ENCODE measurements around the gene ZNF165. TPM values are rescaled to one million over a fixed set of nuclear protein-coding genes. Genes with fewer than 3 reads are reported as not detected.
"Not testable (repeated sequence)": the region's sequence is repeated elsewhere in the genome, so short reads cannot be mapped to it uniquely, and the experiment has no call there.

ZNF165 gene
- total and polyA plus RNA-seq, 5 donors = 0.28 to 0.83 (median 0.41) TPM

- ATAC-seq = no peak
- no peaks in the 10 kb centered on the region for H3K4me1 ChIP-seq (ENCODE audit: control insufficient read depth, insufficient read depth, low read length)
- no peak overlapping the region for H3K4me3 ChIP-seq (ENCODE audit: low read length)
- no peak for DNase-seq
- WGBS = 95% methylated on average over 5 of the region's 5 CpGs
- H3K27ac ChIP-seq (ENCODE audit: low read length) = no peak overlapping the region
- intact Hi-C loops (cut with DNase I) = no loop called here
- no peaks in the 10 kb centered on the region for H3K9me3 ChIP-seq (ENCODE audit: control insufficient read depth, low read length)
- no peaks in the 10 kb centered on the region for H3K27me3 ChIP-seq (ENCODE audit: control insufficient read depth, insufficient read depth)
Measured at GRCh38 chr6:28089054-28089453, 8.7 kb downstream of the ZNF165 start.

DNA sequence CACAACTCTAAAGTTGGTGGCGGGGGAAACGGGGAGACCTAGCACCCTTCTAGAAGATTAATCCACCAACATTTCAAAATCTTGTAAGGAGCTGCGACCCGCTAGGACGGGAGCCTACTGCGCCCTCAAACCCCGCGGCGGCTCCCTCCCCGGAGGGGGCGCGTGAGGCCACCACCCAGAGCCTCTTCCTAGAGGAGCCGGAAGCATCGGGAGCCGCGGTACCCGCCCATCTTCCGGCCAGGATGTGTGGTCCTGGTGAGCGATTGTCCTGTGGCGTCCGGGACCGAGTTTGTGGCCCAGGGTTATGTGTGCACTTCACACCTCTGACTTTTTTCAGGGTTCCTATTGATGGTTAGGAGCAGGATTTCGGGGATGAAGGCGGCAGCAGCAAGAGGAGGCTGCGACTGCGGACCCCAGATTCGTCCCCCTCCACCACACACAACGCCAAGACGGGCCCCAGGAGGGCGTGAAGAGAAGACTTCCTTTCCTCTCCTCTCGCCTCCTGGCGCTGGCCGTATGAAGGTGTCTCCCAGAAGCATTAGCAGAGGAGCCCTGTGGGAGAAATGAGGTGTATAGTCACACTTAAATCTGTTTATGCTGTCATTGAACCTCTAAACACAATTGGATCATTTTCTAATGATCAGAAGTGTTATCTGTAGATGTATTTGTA is 10.7 kb downstream of the ZNF165 start:
- H3K27me3 ChIP-seq (ENCODE audit: control insufficient read depth, insufficient read depth) = no peaks in the 10 kb centered on the region
- H3K4me3 ChIP-seq (ENCODE audit: low read length) = peak overlapping the region; percentile 34
- 10% methylated on average over 33 of the region's 33 CpGs for WGBS
- DNase-seq = peak; percentile 61 to 77 (median 70)
- intact Hi-C loops (cut with DNase I) = no loop called here
- H3K27ac ChIP-seq (ENCODE audit: low read length) = no peak overlapping the region
- ATAC-seq = peak; percentile 87 to 95
- H3K9me3 ChIP-seq (ENCODE audit: control insufficient read depth, low read length) = no peaks in the 10 kb centered on the region
- no peaks in the 10 kb centered on the region for H3K4me1 ChIP-seq (ENCODE audit: control insufficient read depth, insufficient read depth, low read length)

DNA sequence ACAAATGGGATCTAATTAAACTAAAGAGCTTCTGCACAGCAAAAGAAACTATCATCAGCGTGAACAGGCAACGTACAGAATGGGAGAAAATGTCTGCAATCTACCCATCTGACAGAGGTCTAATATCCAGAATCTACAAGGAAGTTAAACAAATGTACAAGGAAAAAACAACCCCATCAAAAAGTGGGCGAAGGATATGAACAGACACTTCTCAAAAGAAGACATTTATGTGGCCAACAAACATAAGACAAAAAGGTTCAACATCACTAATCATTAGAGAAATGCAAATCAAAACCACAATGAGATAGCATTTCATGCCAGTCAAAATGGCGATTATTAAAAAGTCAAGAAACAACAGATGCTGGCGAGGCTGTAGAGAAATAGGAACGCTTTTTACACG is 21.9 kb downstream of the ZNF165 start:
- DNase-seq; intact Hi-C loops (cut with DNase I); ATAC-seq; H3K27ac ChIP-seq (ENCODE audit: low read length); H3K4me1 ChIP-seq (ENCODE audit: control insufficient read depth, insufficient read depth, low read length); H3K27me3 ChIP-seq (ENCODE audit: control insufficient read depth, insufficient read depth); H3K4me3 ChIP-seq (ENCODE audit: low read length); H3K9me3 ChIP-seq (ENCODE audit: control insufficient read depth, low read length): not testable (repeated sequence)
- 79% methylated on average over 7 of the region's 7 CpGs for WGBS

- not testable (repeated sequence) for H3K27me3 ChIP-seq (ENCODE audit: control insufficient read depth, insufficient read depth); H3K9me3 ChIP-seq (ENCODE audit: control insufficient read depth, low read length); ATAC-seq
Measured at GRCh38 chr6:28102699-28103098, 22.3 kb downstream of the ZNF165 start.

GRCh38 chr6:28104392-28105244 is 24.2 kb downstream of the ZNF165 start:
- 1% methylated on average over 54 of the region's 54 CpGs for WGBS

More at GRCh38 chr6:28102699-28103098, 22.3 kb downstream of the ZNF165 start:
- H3K4me3 ChIP-seq (ENCODE audit: low read length); H3K4me1 ChIP-seq (ENCODE audit: control insufficient read depth, insufficient read depth, low read length); intact Hi-C loops (cut with DNase I); DNase-seq; H3K27ac ChIP-seq (ENCODE audit: low read length): not testable (repeated sequence)

GRCh38 chr6:28105245-28105639 is 24.9 kb downstream of the ZNF165 start:
- ATAC-seq = peak in 1 of 2 donors; percentile 29
- WGBS = 34% methylated on average over 5 of the region's 5 CpGs
- no peaks in the 10 kb centered on the region for H3K9me3 ChIP-seq (ENCODE audit: control insufficient read depth, low read length)
- no peaks in the 10 kb centered on the region for H3K4me1 ChIP-seq (ENCODE audit: control insufficient read depth, insufficient read depth, low read length)
- H3K27ac ChIP-seq (ENCODE audit: low read length) = no peak overlapping the region
- no peak for DNase-seq
- peak overlapping the region; percentile 52 for H3K4me3 ChIP-seq (ENCODE audit: low read length)
- intact Hi-C loops (cut with DNase I) = no loop called here
- H3K27me3 ChIP-seq (ENCODE audit: control insufficient read depth, insufficient read depth) = no peaks in the 10 kb centered on the region

More at GRCh38 chr6:28104392-28105244, 24.2 kb downstream of the ZNF165 start:
- DNase-seq (peak; percentile 78 to 92 (median 92)), ATAC-seq (peak; percentile 99 to 100)
- no peaks in the 10 kb centered on the region for H3K9me3 ChIP-seq (ENCODE audit: control insufficient read depth, low read length)
- no peaks in the 10 kb centered on the region for H3K27me3 ChIP-seq (ENCODE audit: control insufficient read depth, insufficient read depth)
- no peaks in the 10 kb centered on the region for H3K4me1 ChIP-seq (ENCODE audit: control insufficient read depth, insufficient read depth, low read length)
- peak overlapping the region; percentile 28 for H3K27ac ChIP-seq (ENCODE audit: low read length)
- intact Hi-C loops (cut with DNase I) = no loop called here
- H3K4me3 ChIP-seq (ENCODE audit: low read length) = peak overlapping the region; percentile 52

- no peak for DNase-seq
- Histone ChIP-seq H3K4me3 (ENCODE audit: low read length) (no peak overlapping the region), H3K4me1 (ENCODE audit: control insufficient read depth, insufficient read depth, low read length) (no peaks in the 10 kb centered on the region), H3K27ac (ENCODE audit: low read length) (no peak overlapping the region), H3K27me3 (ENCODE audit: control insufficient read depth, insufficient read depth) (no peaks in the 10 kb centered on the region), H3K9me3 (ENCODE audit: control insufficient read depth, low read length) (no peaks in the 10 kb centered on the region)
- WGBS = 83% methylated on average over 3 of the region's 3 CpGs
- no peak for ATAC-seq
- intact Hi-C loops (cut with DNase I) = no loop called here
Measured at GRCh38 chr6:28107506-28107905, 27.1 kb downstream of the ZNF165 start.

DNA sequence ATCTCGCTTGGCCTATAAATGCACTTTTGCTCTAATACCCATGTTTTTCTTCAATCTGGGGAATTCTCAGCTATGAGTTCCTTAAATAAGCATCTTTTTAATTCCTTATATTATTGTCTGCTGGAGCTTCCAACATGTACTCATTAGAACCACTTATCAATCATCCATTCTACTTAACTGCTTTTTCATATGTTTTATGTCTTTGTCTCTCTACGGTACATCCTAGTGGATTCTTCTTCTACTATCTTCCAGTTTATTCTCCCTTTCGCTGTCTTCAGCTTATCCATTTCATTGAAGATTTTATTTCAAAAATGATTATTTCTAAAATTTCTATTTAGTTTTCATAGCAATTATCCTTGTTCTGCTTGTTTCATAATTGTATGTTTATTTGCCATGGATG is 31.6 kb downstream of the ZNF165 start:
- H3K27me3 ChIP-seq (ENCODE audit: control insufficient read depth, insufficient read depth) = no peaks in the 10 kb centered on the region
- H3K9me3 ChIP-seq (ENCODE audit: control insufficient read depth, low read length) = no peaks in the 10 kb centered on the region
- ATAC-seq = no peak
- DNase-seq = no peak
- intact Hi-C loops (cut with DNase I) = no loop called here
- no peak overlapping the region for H3K27ac ChIP-seq (ENCODE audit: low read length)
- H3K4me1 ChIP-seq (ENCODE audit: control insufficient read depth, insufficient read depth, low read length) = no peaks in the 10 kb centered on the region
- 77% methylated on average over 3 of the region's 3 CpGs for WGBS
- no peak overlapping the region for H3K4me3 ChIP-seq (ENCODE audit: low read length)

GRCh38 chr6:28115799-28116198 is 35.4 kb downstream of the ZNF165 start:
- DNase-seq (no peak), ATAC-seq (no peak)
- Histone ChIP-seq H3K27me3 (ENCODE audit: control insufficient read depth, insufficient read depth) (no peaks in the 10 kb centered on the region), H3K4me1 (ENCODE audit: control insufficient read depth, insufficient read depth, low read length) (no peaks in the 10 kb centered on the region), H3K27ac (ENCODE audit: low read length) (no peak overlapping the region), H3K4me3 (ENCODE audit: low read length) (no peak overlapping the region), H3K9me3 (ENCODE audit: control insufficient read depth, low read length) (no peaks in the 10 kb centered on the region)
- intact Hi-C loops (cut with DNase I) = no loop called here
- WGBS = 73% methylated on average over 2 of the region's 2 CpGs

DNA sequence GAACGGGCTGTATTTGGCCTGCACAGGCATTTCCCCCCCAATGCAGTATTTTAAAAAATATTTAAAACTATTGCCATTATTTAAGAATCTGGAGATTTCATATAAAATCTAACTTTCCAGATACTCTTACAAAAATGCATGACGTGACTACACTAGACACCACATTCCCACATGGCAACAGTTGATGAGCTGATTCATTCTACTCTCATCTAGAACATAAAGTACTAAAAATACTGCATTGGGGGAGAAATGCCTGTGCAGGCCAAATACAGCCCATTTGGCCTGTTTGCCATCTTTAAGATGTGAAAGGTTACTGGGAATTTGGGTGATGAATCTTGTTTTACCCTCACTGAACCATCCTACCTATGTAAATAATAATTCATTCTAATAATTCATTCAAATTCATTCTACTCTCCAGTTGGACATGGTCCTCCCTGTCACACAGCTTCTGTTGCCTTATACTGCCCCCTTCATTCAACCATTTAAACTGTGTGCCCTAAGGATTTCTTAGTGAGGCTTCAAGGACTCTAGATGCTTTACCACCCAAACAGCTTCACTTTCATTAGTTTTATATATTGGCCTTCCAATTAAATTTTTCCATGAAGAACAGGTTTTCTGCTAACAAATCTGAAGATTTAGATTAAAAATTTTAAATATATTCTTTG is 37.1 kb downstream of the ZNF165 start:
- intact Hi-C loops (cut with DNase I) = no loop called here
- no peaks in the 10 kb centered on the region for H3K9me3 ChIP-seq (ENCODE audit: control insufficient read depth, low read length)

GRCh38 chr6:28118217-28118616 is 37.8 kb downstream of the ZNF165 start:
- no peak for DNase-seq
- 70% methylated on average over 1 of the region's 1 CpG for WGBS
- no peak for ATAC-seq
- no peak overlapping the region for H3K4me3 ChIP-seq (ENCODE audit: low read length)
- no peaks in the 10 kb centered on the region for H3K4me1 ChIP-seq (ENCODE audit: control insufficient read depth, insufficient read depth, low read length)
- H3K9me3 ChIP-seq (ENCODE audit: control insufficient read depth, low read length) = no peaks in the 10 kb centered on the region
- H3K27me3 ChIP-seq (ENCODE audit: control insufficient read depth, insufficient read depth) = no peaks in the 10 kb centered on the region
- intact Hi-C loops (cut with DNase I) = no loop called here
- H3K27ac ChIP-seq (ENCODE audit: low read length) = no peak overlapping the region

More for the DNA sequence above, 37.1 kb downstream of the ZNF165 start:
- H3K27ac ChIP-seq (ENCODE audit: low read length) = no peak overlapping the region
- WGBS = 91% methylated on average over 2 of the region's 2 CpGs
- H3K27me3 ChIP-seq (ENCODE audit: control insufficient read depth, insufficient read depth) = no peaks in the 10 kb centered on the region
- H3K4me1 ChIP-seq (ENCODE audit: control insufficient read depth, insufficient read depth, low read length) = no peaks in the 10 kb centered on the region
- no peak for ATAC-seq
- no peak for DNase-seq
- H3K4me3 ChIP-seq (ENCODE audit: low read length) = no peak overlapping the region

Measured in right cardiac atrium (tissue), 5 donors.